GM15510 (cell line): ENCODE results near the gene GALC.

Experiments
- POLR2A ChIP-seq: IDR thresholded peaks from 3 replicates; pipeline ENCODE4 v1.6.1; 2011; ENCODE audit warnings: borderline replicate concordance; ENCODE audit not compliant: insufficient read length; ENCODE audit errors: extremely low read depth

The GALC gene

GRCh38 chr14:88012495-88012894, 19.5 kb upstream of the GALC start:
- no peak for TF ChIP-seq POLR2A

GRCh38 chr14:88010331-88010730, 17.3 kb upstream of the GALC start:
- TF ChIP-seq POLR2A: no peak

- TF ChIP-seq POLR2A: no peak
Observed at GRCh38 chr14:88009486-88009885, 16.5 kb upstream of the GALC start.

DNA sequence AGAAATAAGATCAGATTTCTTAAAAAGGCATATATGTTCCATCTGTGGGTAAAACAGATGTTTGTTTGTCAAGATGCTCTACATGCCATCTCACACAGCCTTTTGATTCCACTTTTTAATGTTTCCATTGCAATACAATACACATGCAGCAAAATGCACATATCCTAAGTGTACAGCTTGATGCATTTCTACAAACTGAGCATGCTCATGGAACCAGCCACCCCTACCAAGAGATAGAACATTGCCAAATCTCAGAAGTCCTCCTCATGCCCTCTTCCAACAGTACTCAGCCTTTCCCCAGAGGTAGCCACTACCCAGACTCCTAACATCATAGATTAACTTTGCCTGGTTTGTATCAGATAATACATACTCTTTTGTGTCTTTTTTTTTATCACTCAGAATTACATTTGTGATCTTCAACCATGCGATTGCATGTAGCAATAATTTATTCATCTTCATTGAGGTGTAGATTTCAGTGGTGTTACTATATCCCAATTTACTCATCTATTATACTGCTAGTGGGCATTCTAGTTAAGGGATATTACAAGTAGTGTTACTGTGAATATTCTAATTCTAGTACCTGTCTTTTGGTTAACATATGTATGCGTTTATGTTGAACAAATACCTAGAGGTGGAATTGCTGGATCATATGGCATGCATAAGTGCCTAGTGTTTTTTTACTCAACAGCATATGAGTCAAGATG, 15.2 kb upstream of the GALC start:
- TF ChIP-seq POLR2A: no peak

DNA sequence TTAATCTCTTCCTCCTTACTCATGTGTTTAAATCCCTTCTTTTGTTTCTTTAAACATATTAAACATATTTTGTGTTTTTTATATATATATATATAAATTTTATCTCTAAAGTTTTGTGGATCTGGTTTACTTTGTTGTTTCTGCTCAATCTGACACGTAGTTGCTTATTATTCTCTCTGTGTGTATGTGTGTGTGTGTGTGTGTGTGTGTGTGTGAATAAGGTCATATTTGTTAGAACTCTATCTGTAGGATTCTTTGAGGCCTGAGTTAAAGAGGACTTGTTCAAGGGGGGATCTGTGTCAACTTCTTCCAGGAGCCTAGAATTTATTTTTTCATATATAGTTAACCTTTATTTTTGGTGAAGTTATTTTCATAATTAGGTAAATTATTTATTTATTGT, 14.6 kb upstream of the GALC start:
- no peak for TF ChIP-seq POLR2A

- TF ChIP-seq POLR2A: no peak
Observed at GRCh38 chr14:88005978-88006851, 13.2 kb upstream of the GALC start.

DNA sequence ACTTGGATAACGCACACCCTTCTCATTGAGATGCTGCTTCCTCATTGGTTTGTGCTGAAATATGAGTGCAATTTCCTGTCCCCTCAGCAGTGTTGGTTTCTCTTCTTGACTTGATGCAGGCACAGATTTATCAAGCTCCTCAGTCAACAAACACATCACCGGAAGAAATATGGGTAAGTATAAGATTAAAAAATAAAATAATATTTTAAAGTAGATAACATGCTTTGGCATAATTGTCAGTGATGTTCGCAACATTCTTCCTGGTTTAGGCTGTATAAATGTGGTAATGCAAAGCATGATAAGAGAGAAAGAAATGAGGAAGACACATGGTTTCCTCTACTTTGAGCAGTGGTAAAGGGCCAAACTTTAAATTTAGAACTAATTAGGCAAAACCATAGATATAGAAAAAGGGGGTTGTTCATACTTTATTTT, 12.1 kb upstream of the GALC start, which contains the start of gene GPR65:
TSS of gene GPR65 (plus strand) at position 86 of the 432 bp plus-strand sequence. CDS start 5,713 bp downstream, outside the sequence.
- TF ChIP-seq POLR2A: peak; percentile 48

DNA sequence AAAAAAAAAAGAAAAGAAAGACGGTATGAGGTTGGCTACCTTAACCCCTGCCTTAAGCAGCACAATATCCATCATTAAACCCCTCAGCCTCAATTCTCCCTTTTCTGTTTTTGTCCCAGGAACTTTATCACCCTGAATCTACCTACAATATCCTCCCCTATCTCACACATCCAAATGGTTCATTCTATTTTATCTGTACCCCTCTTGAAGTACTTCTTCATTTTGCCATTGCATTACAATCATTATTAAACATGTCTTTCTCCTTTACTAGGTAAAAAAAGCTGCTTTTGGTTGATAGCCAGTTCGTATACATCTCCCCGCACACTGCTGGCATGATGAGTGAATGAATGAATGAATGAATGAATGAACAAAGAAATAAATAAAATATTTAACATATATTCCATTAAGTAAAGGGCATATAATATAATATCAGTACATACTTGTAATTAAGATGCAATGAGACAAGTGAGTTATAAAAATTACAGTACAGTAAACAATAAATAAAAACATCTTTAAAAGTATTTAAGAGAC, 11.6 kb upstream of the GALC start:
- TF ChIP-seq POLR2A: no peak

DNA sequence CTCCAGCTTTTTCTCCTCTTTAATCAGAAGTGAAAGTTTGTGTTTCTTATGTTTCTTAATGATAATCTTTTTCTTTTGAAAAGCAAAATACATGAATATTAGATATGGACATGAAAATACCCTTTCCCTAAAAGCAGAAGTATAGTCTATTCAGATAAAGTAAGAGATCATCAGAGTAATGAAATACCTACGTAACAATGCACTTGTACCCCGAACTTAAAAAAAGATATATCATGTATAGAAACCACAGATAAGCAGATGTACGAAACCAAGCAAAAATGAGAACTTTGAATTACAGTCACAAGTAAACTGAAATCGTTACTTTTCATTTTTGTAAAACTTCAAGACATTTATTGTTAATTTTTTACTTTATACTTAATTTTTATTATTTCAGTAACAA, 10.4 kb upstream of the GALC start:
- TF ChIP-seq POLR2A: no peak

DNA sequence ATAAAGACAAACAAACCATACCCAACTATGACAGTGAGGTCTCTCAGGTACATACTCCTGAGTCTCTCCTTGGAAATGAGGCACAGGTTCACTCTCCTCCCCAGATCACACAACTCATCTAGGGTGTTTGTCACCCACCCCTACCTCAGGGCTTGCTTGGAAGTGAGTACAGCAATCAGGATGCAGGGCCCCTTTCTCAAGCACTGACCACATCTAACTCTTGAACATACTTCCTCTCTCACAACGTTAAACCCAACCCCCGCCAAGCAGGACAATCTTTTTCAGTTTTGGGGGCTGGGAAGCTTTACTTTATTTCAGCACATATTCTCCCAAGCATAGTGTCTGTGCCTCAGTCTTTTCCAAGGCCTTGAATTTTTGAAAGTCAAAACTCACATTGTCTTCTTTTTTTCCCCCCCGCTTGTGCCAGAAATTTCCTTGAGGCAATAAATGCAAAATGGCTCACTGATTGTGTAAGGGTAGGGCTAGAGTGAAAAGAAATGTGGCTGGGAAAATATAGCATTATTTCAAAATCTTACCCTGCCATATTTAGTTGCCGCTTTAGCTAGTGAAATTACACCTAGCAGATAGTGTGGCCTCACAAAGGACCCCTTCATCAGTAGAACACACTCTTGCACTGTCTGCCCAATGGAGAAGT, 9.6 kb upstream of the GALC start:
- TF ChIP-seq POLR2A: no peak

DNA sequence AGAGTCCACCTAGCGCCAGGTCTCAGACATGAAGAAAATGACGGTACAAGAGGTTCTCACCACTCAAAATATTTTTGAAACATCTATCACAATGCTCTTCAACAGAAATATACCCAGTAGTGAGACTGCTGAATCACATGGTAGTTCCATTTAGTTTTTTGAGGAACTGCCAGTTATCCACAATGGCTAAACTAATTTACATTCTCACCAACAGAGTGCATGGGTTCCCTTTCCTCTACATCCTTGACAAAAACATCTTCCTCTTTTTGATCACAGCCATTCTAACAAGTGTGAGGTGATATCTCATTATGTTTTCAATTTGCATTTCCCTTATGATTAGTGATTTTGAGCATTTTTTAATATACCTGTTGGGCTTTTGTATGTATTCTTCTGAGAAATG, 6.3 kb upstream of the GALC start:
- no peak for TF ChIP-seq POLR2A

DNA sequence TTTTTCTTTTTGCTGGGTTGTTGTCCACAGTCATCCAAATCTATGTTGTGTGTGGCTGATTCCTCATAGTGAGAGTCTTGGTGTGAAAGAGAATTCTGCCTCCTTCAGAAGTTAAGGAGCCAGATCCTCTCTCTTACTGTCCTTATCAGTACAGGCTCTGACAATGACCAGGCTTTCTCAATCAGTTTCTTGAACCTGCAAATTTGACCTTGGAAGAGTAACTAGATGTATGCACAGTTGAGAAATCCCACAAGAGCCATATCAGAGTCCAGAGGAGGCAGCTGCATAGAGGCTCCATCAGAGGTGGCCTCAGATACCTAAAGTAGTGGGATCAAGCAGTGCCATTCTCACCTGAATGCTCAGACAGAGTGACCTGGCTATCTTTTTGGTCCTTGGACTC, 5.5 kb upstream of the GALC start:
- TF ChIP-seq POLR2A: no peak

GRCh38 chr14:87996291-87996592, 3.3 kb upstream of the GALC start:
- TF ChIP-seq POLR2A: no peak

- no peak for TF ChIP-seq POLR2A
Observed at GRCh38 chr14:87995500-87996290, 2.7 kb upstream of the GALC start.
